ENCODE measurements around the gene XRCC4. TPM values are rescaled to one million over a fixed set of nuclear protein-coding genes. Genes with fewer than 3 reads are reported as not detected.

Gene XRCC4
- total and polyA plus RNA-seq, 2 of the 8 experiments (the other 6 are each of a cell fraction or from before 2014, with no cell fraction given): 3.0 to 8.3 TPM

- no peak overlapping the region for H2BK120ac ChIP-seq (replicated peaks; ENCODE audit: low read depth, low read length)
- H3K18ac ChIP-seq (ENCODE audit: extremely low read depth, low read length): no peak overlapping the region
- no peak overlapping the region for H2AFZ ChIP-seq (ENCODE audit: low read length)
- H3K23me2 ChIP-seq (ENCODE audit: low read depth, low read length): no peaks in the 10 kb centered on the region
- H4K5ac ChIP-seq (ENCODE audit: insufficient read length, low read depth, low read length): no peak overlapping the region
- no peaks in the 10 kb centered on the region for H3K79me1 ChIP-seq (ENCODE audit: low read depth, low read length)
- CTCF ChIA-PET (ENCODE audit: partially characterized antibody): interaction anchor here (0.9 kb wide), 1 partner anchor 14 kb away, joined by 3 read pairs; no protein-coding TSS in a partner anchor
- H3K4me1 ChIP-seq (replicated peaks in 1 of 4; ENCODE audit: control insufficient read depth in 3 of 4, insufficient read depth in 4 of 4, low read length in 3 of 4): no peaks in the 10 kb centered on the region
- no peak overlapping the region for H3K4ac ChIP-seq (replicated peaks; ENCODE audit: insufficient read length, low read depth, low read length)
- H3K79me2 ChIP-seq (ENCODE audit: control insufficient read depth in 1 of 2, insufficient read depth in 2 of 2, low read length in 2 of 2): no peaks in the 10 kb centered on the region
- no peak overlapping the region for H3K56ac ChIP-seq (replicated peaks; ENCODE audit: insufficient read length, low read depth, low read length)
- H3K9me3 ChIP-seq (ENCODE audit: insufficient read depth in 2 of 2, low read depth in 1 of 2, low read length in 1 of 2): no peaks in the 10 kb centered on the region
- H3K9ac ChIP-seq (replicated peaks in 1 of 4; ENCODE audit: extremely low read depth in 1 of 4, low read depth in 3 of 4, low read length in 3 of 4): no peak overlapping the region
- H4K91ac ChIP-seq (replicated peaks; ENCODE audit: insufficient read length, low read length): no peak overlapping the region
- no peak overlapping the region for H2BK15ac ChIP-seq (ENCODE audit: low read length)
- no peak overlapping the region for H2BK5ac ChIP-seq (ENCODE audit: low read depth, low read length)
- POLR2A ChIA-PET (ENCODE audit: partially characterized antibody): no interaction called here
- H3K14ac ChIP-seq (ENCODE audit: insufficient read length): no peak overlapping the region
- H2BK12ac ChIP-seq (ENCODE audit: low read depth, low read length): no peak overlapping the region
- H2BK20ac ChIP-seq (ENCODE audit: low read length): no peak overlapping the region
- H4K8ac ChIP-seq (ENCODE audit: extremely low read depth, insufficient read depth, low read length): no peak overlapping the region
- no peak overlapping the region for H3K4me3 ChIP-seq (ENCODE audit: extremely low read depth in 1 of 4, insufficient read depth in 2 of 4, low read depth in 3 of 4, low read length in 4 of 4)
- no peak for DNase-seq (ENCODE audit: low read depth in 1 of 2, low spot score in 2 of 2)
- no peak for FAIRE-seq
- no peak overlapping the region for H2AK5ac ChIP-seq (ENCODE audit: low read depth, low read length)
- H4K20me1 ChIP-seq (replicated peaks in 1 of 2; ENCODE audit: control insufficient read depth in 1 of 2, insufficient read depth in 2 of 2, low read length in 2 of 2): no peaks in the 10 kb centered on the region
- H3K36me3 ChIP-seq (ENCODE audit: control insufficient read depth in 2 of 4, insufficient read depth in 4 of 4, low read length in 3 of 4): no peaks in the 10 kb centered on the region
- no peak overlapping the region for H3K27ac ChIP-seq (ENCODE audit: low read depth, low read length)
- no peak overlapping the region for H3K23ac ChIP-seq (ENCODE audit: insufficient read length)
- no peak overlapping the region for H3K4me2 ChIP-seq (ENCODE audit: insufficient read depth in 1 of 2, low read depth in 2 of 2, low read length in 2 of 2)
- no peaks in the 10 kb centered on the region for H3K27me3 ChIP-seq (replicated peaks in 1 of 4; ENCODE audit: control insufficient read depth in 3 of 4, extremely low read depth in 1 of 4, insufficient read depth in 3 of 4, low read length in 3 of 4)
- TF ChIP-seq NANOG (IDR thresholded peaks at IDR 0.05; ENCODE audit: insufficient read depth, low read depth, low read length, poor library complexity, severe bottlenecking) (no peak), ATF3 (IDR thresholded peaks at IDR 0.05; ENCODE audit: insufficient read depth, low read depth, low read length) (no peak), RAD21 (IDR thresholded peaks at IDR 0.05 in 1 of 2, conservative IDR thresholded peaks at IDR 0.05 in 1 of 2; ENCODE audit: low read depth in 2 of 2, low read length in 2 of 2) (no peak), CEBPB (IDR thresholded peaks at IDR 0.05; ENCODE audit: low read depth, low read length) (no peak), NRF1 (IDR thresholded peaks at IDR 0.05; ENCODE audit: low read depth, low read length) (no peak), POLR2A (IDR thresholded peaks at IDR 0.05; ENCODE audit: control extremely low read depth in 1 of 2, low read depth in 2 of 2, low read length in 2 of 2) (no peak), CTBP2 (IDR thresholded peaks at IDR 0.05; ENCODE audit: borderline replicate concordance, insufficient read depth, insufficient read length, low read length) (no peak), SIX5 (IDR thresholded peaks at IDR 0.05; ENCODE audit: low read depth, low read length) (no peak), POU5F1 (IDR thresholded peaks at IDR 0.05; ENCODE audit: low read depth, low read length) (no peak), SAP30 (IDR thresholded peaks at IDR 0.05; ENCODE audit: insufficient read depth, insufficient replicate concordance, low read length) (no peak), KDM4A (IDR thresholded peaks at IDR 0.05; ENCODE audit: low read depth, low read length, severe bottlenecking) (no peak), GTF2F1 (IDR thresholded peaks at IDR 0.05; ENCODE audit: borderline replicate concordance, low read depth, low read length) (no peak), USF2 (IDR thresholded peaks at IDR 0.05; ENCODE audit: low read length) (no peak)
Measured at GRCh38 chr5:83281658-83282057, 204.3 kb downstream of the XRCC4 start.
